HL-60 (cell line): ENCODE data around the gene NDUFAF2.

Experiments
- GABPA ChIP-seq: IDR thresholded peaks from 2 replicates; pipeline ENCODE4 v1.6.1; 2012; ENCODE audit warnings: low read depth
- POLR2AphosphoS5 ChIP-seq: IDR thresholded peaks from 2 replicates; pipeline ENCODE4 v1.6.1; 2012; ENCODE audit warnings: low read depth
- REST ChIP-seq: IDR thresholded peaks from 2 replicates; pipeline ENCODE4 v1.6.1; 2012; ENCODE audit warnings: low read depth; ENCODE audit not compliant: insufficient replicate concordance
- SPI1 ChIP-seq: IDR thresholded peaks from 2 replicates; pipeline ENCODE4 v1.6.1; 2012; ENCODE audit warnings: low read depth, mild to moderate bottlenecking, borderline replicate concordance
- TF ChIP-seq, protein P1 (sequence below): IDR thresholded peaks from one replicate; pipeline ENCODE4 v1.5.1; 2011; ENCODE audit warnings: low read length, control low read depth, inconsistent platforms; ENCODE audit not compliant: insufficient read depth

- TF ChIP-seq, protein P1, sequence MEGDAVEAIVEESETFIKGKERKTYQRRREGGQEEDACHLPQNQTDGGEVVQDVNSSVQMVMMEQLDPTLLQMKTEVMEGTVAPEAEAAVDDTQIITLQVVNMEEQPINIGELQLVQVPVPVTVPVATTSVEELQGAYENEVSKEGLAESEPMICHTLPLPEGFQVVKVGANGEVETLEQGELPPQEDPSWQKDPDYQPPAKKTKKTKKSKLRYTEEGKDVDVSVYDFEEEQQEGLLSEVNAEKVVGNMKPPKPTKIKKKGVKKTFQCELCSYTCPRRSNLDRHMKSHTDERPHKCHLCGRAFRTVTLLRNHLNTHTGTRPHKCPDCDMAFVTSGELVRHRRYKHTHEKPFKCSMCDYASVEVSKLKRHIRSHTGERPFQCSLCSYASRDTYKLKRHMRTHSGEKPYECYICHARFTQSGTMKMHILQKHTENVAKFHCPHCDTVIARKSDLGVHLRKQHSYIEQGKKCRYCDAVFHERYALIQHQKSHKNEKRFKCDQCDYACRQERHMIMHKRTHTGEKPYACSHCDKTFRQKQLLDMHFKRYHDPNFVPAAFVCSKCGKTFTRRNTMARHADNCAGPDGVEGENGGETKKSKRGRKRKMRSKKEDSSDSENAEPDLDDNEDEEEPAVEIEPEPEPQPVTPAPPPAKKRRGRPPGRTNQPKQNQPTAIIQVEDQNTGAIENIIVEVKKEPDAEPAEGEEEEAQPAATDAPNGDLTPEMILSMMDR = no peak
- TF ChIP-seq REST (no peak), POLR2AphosphoS5 (no peak), GABPA (no peak), SPI1 (no peak)
Observed at GRCh38 chr5:60997721-60998120, 52.7 kb downstream of the NDUFAF2 start.
